Amniotic epithelial cell (primary cell): ENCODE results near the gene CTSG.
"Not testable (repeated sequence)": the region's sequence is repeated elsewhere in the genome, so short reads cannot be mapped to it uniquely, and the experiment has no call there.

Experiments used
- DNase-seq: peaks from one replicate; pipeline ENCODE4 v3.0.0-alpha.2; 2010; ENCODE audit warnings: low read depth

Gene CTSG

GRCh38 chr14:24576182-24576581 lies at the start of gene CTSG:
CTSG (minus strand) TSS chr14:24576250; CDS start chr14:24576223, 27 bp downstream.
- DNase-seq: no peak

GRCh38 chr14:24613747-24614146 lies 37.7 kb upstream of the CTSG start:
- DNase-seq: no peak

DNA sequence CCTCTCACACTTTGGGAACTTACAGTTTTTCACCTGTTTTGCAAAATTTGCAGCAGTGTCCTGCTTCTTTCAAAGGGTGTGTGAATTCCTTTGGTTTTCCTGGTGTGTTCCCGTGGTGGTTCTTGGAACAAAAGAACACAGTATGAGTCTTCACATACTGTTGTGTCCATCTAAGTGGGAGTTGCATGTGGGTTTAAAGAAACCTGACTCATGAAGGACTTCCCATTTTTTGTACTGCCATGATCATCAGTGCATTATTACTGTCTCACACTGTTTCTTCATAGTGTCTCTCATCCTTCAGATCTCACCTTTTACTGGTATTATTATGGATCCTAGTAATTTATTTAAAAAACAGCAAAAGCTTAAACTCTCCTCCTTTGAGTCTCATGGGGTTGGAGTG lies 37.2 kb upstream of the CTSG start:
- DNase-seq: no peak

DNA sequence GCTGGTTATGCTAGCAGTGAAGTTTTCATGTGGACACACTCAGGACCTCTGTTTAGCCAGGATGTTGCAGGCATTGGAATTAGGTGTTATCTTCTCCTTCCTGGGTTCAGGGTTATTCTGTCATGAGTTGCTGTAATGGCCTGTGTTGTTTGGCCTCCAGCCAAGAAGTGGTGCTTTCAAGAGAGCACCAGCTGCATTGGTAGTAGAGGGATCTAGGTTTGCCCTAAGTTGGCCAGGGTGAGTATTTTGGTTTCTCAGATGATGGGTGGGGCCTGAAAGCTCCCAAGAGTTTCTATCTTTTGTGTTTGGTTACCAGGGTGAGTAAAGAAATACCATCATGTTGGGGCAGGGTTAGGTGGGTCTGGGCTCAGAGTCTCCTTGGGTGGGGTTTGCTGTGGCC lies 36.1 kb upstream of the CTSG start:
- no peak for DNase-seq

DNA sequence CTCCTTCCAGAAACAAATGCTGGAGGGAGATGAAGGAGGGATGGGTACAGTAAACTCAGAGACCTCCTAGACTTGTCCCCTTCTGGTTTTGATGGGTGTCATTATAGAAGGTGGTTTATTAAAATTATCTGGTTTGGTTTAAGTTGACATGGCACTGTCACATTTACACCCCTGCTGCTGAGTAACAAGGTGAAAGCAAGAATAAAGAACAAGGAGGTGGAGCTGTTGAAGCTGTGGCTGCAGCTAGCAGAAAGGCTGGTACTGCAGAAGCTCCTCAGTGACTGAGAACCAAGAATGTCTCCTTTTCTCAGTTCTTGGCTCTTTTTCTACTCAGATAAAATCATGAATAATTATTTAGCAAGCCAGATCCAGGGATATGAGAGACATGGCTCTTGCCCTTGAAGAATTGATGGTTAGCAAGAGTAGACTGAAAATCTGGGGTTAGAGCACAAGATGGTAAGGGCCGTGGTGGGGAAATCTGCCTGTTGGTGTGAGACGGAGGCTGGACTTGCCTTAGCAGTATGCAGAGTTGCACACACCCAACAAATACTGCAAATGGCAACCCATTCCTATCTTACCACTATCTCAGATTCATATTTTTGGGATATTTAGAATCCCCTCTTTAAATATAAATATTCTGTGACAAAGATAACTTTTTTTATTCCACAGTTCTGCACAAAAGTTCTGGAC lies 33.8 kb upstream of the CTSG start, which contains the start of gene GZMH:
Gene GZMH (minus strand): TSS at position 31 of the 690 bp plus-strand sequence. CDS start 72 bp downstream, outside the sequence.
- no peak for DNase-seq

GRCh38 chr14:24607635-24608514 lies 31.8 kb upstream of the CTSG start:
- no peak for DNase-seq

DNA sequence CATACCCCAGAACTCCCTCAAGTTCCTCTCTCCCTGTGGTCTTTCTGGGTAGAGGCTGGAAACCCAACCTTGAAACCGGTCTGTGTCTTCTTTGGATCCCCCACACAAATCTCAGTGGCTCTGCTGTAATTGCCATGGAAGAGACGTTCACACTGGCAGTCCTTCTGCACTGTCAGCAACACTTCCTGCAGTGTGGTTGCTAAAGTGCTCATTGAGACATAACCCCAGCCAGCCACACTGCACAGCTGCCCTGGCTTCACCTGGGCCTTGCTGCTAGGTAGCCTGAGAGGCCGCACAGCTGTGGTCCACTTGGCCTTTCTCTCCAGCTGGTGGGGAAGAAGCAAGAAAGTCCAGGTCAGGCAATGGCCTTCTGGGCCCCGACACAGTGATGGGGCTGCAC lies 31.0 kb upstream of the CTSG start:
- no peak for DNase-seq

- no peak for DNase-seq
These were observed 30.2 kb upstream of the CTSG start for GRCh38 chr14:24606297-24606696.

DNA sequence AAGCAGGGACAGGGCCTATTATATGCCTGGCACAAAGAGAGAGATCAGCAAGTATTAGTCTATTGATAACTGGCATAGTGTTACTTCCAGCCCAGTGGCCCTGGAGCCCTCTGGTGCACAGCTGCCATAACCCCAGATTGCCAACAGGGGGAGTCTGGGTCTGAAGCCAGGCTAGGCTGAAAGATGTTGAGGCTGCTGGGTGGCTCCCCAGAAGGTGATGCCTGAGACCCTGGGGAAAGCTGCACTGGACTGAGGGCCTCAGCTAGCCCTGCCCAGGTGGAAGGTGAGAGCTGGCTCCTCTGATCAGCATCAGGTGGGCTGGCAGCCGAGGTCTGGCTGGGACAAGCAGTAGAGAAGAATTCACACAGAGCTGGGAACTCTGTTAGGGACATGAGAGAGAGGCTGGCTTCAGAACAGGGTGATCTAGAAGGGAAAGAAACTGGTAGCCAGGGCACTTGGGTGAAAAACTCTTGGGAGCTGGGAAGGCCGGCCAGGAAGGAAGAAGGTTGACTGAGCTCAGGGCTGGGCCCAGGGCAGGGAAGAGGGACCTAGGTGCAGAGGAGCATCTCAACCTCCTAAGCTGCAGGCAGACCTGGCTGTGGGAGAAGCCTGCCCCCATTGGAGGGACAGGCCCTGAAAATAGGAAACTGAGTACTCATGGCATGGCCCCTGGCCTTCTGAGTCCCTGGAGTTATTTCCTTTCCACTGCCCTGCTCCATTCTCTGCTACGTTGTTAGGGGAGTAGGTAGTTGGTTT lies 29.6 kb upstream of the CTSG start:
- DNase-seq: no peak

GRCh38 chr14:24597403-24597802 lies 21.4 kb upstream of the CTSG start:
- DNase-seq: no peak

DNA sequence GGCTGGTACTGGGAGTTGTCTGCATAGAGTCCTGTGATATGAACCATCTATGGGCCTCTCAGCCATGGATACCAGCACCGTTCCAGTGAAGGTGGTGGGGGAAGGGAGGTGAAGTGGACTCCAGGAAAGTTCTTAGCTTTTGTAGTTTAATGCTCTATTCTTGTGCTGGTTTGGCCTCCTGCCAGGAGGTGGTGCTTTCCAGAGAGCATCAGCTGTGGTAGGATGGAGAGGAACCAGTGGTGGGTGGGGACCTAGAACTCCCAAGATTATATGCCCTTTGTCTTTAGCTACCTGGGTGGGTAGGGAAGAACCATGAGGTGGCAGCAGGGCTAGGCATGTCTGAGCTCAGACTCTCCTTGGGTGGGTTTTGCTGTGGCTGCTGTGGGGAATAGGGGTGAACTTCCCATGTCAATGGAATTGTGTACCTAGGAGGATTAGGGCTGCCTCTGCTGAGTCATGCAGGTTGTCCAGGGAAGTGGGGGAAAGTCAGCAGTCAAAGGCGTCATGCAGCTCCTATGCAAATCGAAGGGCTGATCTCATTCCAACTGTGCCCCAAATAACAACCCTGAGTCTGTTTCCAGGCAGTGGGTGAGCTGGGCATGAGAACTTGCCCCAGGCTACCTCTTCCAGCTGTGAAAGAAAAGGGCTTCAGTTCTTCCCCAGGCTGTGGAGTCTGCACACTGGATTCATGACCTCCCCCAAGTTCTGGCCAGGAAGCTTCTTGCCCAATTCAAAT lies 19.2 kb upstream of the CTSG start:
- no peak for DNase-seq

GRCh38 chr14:24591004-24591403 lies 15.0 kb upstream of the CTSG start:
- DNase-seq: not testable (repeated sequence)

DNA sequence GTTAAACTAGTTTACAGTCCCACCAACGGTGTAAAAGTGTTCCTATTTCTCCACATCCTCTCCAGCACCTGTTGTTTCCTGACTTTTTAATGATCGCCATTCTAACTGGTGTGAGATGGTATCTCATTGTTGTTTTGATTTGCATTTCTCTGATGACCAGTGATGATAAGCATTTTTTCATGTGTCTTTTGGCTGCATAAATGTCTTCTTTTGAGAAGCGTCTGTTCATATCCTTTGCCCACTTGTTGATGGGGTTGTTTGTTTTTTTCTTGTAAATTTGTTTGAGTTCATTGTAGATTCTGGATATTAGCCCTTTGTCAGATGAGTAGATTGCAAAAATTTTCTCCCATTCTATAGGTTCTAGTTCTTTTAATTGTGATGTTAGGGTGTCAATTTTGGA lies 8.4 kb upstream of the CTSG start:
- not testable (repeated sequence) for DNase-seq

- no peak for DNase-seq
These were observed 2.5 kb upstream of the CTSG start for GRCh38 chr14:24578558-24578957.

DNA sequence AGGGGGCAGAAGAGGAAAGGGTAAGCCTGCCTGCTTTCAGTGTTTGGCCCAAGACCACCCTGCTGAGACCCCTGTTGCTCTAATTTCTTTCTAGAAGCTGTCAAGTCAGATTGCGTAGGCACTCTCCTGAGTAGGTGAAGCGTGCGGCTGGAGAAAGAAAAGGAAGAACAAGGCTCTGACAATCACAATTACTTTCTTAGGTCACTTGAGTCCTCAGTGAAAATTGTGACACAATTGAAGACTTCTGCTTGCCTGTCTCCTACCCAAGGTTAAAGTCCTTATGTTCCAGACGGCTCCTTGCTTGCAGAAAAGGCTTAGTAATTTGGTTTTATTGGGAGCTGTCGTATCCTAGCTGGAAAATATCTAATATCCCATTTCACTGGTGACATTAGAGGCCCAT lies 721 bp upstream of the CTSG start:
- no peak for DNase-seq

DNA sequence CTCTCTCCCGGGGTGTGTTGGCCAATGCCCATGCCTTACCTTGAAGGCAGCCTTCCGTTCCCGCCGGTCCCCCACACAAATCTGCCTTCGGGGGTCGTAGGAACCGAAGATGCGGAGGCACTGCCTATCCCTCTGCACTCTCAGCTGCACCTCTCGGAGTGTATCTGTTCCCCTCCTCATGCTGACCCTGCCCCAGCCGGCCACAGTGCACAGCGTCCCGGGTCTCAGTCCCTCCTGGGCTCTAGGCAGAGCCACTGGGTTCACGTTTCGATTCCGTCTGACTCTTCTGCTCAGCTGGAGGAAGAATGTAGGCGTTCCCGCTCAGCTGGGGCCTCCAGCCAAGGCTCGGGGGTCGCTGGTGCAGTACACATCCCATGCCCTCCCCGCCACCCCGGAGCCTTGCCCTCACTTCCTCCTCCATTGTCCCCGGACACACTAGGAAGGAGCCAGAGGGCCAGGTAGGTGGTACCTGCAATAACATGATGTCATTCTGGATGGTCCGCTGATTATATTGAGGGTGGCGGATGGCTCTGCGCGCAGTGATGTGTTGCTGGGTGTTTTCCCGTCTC lies 1.8 kb downstream of the CTSG start:
- DNase-seq: no peak

GRCh38 chr14:24566318-24566717 lies 9.7 kb downstream of the CTSG start:
- DNase-seq: no peak

- no peak for DNase-seq
These were observed 10.3 kb downstream of the CTSG start for GRCh38 chr14:24565766-24566165.

DNA sequence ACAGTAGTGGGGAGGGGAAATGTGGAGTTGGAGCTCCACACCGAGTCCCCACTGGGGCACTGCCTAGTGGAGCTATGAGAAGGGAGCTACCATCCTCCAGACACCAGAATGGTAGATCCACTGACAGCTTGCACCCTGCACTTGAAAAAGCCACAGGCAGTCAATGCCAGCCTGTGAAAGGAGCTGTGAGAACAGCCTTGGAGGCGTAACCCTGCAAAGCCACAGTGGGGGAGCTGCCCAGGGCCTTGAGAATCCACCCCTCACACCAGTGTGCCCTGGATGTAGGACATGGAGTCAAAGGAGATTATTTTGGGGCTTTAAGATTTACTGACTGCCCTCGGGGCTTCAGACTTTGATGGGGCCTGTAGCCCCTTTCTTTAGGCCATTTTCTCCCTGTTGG lies 12.5 kb downstream of the CTSG start:
- DNase-seq: no peak

DNA sequence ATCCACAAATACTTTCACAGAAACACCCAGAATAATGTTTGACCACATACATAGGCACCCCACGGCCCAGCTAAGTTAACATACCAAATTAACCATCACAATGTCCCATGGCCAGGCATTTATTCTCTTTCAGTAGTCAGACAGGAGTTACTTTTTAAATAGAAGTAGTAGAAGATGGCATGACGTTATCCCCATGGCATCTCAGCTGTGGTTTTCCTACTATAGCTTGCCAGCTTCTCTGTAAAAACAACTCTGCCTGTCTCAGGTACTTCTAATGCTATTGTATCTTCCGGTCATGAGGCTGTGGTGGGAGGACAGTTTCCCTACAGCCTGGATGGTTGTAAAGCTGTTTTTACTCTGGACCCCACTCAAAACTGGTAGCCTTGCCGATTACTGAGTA lies 19.3 kb downstream of the CTSG start:
- no peak for DNase-seq

DNA sequence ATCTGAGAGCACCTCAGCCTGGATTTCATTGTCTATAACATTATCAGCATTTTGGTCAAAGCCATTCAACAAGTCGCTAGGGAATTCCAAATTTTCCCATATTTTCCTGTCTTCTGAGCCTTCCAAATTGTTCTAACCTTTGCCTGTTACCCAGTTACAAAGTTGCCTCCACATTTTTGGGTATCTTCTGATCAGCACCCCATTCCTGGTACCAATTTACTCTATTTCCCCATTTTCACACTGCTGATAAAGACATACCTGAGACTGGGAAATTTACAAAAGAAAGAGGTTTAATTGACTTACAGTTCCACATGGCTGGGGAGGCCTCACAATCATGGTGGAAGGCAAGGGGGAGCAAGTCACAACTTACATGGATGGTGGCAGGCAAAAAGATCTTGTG lies 27.0 kb downstream of the CTSG start:
- not testable (repeated sequence) for DNase-seq
